GM21528 (cell line): ENCODE measurements around the gene AHI1.
"Not testable (repeated sequence)": the region's sequence is repeated elsewhere in the genome, so short reads cannot be mapped to it uniquely, and the experiment has no call there.

ENCODE experiments used
- ATAC-seq: cut with Tn5 transposase; IDR thresholded peaks from one replicate; pipeline ENCODE4 v1.9.1; 2021; ENCODE audit warnings: mild to moderate bottlenecking, moderate library complexity; ENCODE audit not compliant: unreplicated experiment, low FRiP score

The AHI1 gene

GRCh38 chr6:135344526-135344925, 153.0 kb downstream of the AHI1 start:
- ATAC-seq, result no peak

- ATAC-seq, result not testable (repeated sequence)
These were observed 157.6 kb downstream of the AHI1 start for GRCh38 chr6:135339920-135340319.

- no peak for ATAC-seq
These were observed 163.4 kb downstream of the AHI1 start for GRCh38 chr6:135334169-135334568.

GRCh38 chr6:135331002-135331401, 166.5 kb downstream of the AHI1 start:
- peak; percentile 10 for ATAC-seq

- peak; percentile 91 for ATAC-seq
These were observed 167.4 kb downstream of the AHI1 start for GRCh38 chr6:135329851-135330803.

GRCh38 chr6:135328136-135328535, 169.4 kb downstream of the AHI1 start:
- no peak for ATAC-seq

GRCh38 chr6:135325624-135326424, 171.7 kb downstream of the AHI1 start:
- no peak for ATAC-seq

- no peak for ATAC-seq
These were observed 173.0 kb downstream of the AHI1 start for GRCh38 chr6:135324531-135324930.

GRCh38 chr6:135323979-135324378, 173.6 kb downstream of the AHI1 start:
- no peak for ATAC-seq

- ATAC-seq, result peak; percentile 92
These were observed 174.3 kb downstream of the AHI1 start for GRCh38 chr6:135323202-135323668.

GRCh38 chr6:135322427-135323201, 174.9 kb downstream of the AHI1 start:
- peak; percentile 65 for ATAC-seq

GRCh38 chr6:135320721-135321621, 176.6 kb downstream of the AHI1 start:
- no peak for ATAC-seq

- no peak for ATAC-seq
These were observed 177.7 kb downstream of the AHI1 start for GRCh38 chr6:135319819-135320218.

- ATAC-seq, result no peak
These were observed 178.6 kb downstream of the AHI1 start for GRCh38 chr6:135318738-135319469.

GRCh38 chr6:135314543-135314942, 183.0 kb downstream of the AHI1 start:
- ATAC-seq, result no peak

- no peak for ATAC-seq
These were observed 185.9 kb downstream of the AHI1 start for GRCh38 chr6:135311446-135312200.

- no peak for ATAC-seq
These were observed 187.2 kb downstream of the AHI1 start for GRCh38 chr6:135310291-135310690.
